HEK293 (cell line): ENCODE measurements around the gene RINT1.

Source experiments
- CTCF ChIA-PET: fragments of 350-600 bp; formaldehyde crosslinking; extraction: SDS; loops from one replicate; lab custom pipeline; 2021; ENCODE audit warnings: antibody characterized with exemption; lab: Yijun Ruan, JAX
- POLR2A ChIA-PET: fragments of 300-600 bp; formaldehyde crosslinking; extraction: SDS; loops from one replicate; lab custom pipeline; 2020; ENCODE audit warnings: antibody characterized with exemption, inconsistent platforms; lab: Yijun Ruan, JAX
- H3K27ac ChIP-seq: fragments of 200-500 bp; sonication (Bioruptor generic); 2 replicates; pipeline ENCODE4 v1.5.1; 2014; ENCODE audit warnings: low read depth, low read length, control low read depth, inconsistent platforms; ENCODE audit errors: extremely low read depth
- H3K36me3 ChIP-seq, 2 experiments: fragments of 200-500 bp in 1 of 2; sonication (Bioruptor generic) in 1 of 2; 1 replicate in 1 of 2; 2 replicates in 1 of 2; pipeline ENCODE4 v1.5.1; 2014 to 2017; ENCODE audit warnings: inconsistent platforms in 2 of 2, low read length in 2 of 2; ENCODE audit not compliant: control insufficient read depth in 2 of 2, insufficient read depth in 1 of 2
- H3K4me1 ChIP-seq: fragments of 200-500 bp; sonication (Bioruptor generic); 2 replicates; pipeline ENCODE4 v1.5.1; 2014; ENCODE audit warnings: mild to moderate bottlenecking, low read length, inconsistent platforms; ENCODE audit not compliant: control insufficient read depth, insufficient read depth
- H3K4me3 ChIP-seq: 2 replicates; pipeline ENCODE4 v1.5.1; 2011; ENCODE audit warnings: low read depth, mild to moderate bottlenecking, control low read depth, low read length, moderate library complexity
- H3K9me3 ChIP-seq: fragments of 200-500 bp; sonication (Bioruptor generic); 2 replicates; pipeline ENCODE4 v1.5.1; 2014; ENCODE audit warnings: low read depth, low read length, inconsistent platforms; ENCODE audit not compliant: control insufficient read depth, insufficient read depth
- BCL11B ChIP-seq: fragments of 450-650 bp; formaldehyde crosslinking; IDR thresholded peaks from 2 replicates; pipeline ENCODE4 v1.5.1; 2016; ENCODE audit warnings: low read depth, missing biosample characterization, missing genetic modification characterization
- SCRT2 ChIP-seq: fragments of 450-650 bp; formaldehyde crosslinking; IDR thresholded peaks from 2 replicates; pipeline ENCODE4 v1.5.1; 2016; ENCODE audit warnings: missing biosample characterization, missing genetic modification characterization
- SETDB1 ChIP-seq: IDR thresholded peaks from one replicate; pipeline ENCODE4 v1.6.1; 2017; ENCODE audit warnings: mild to moderate bottlenecking, low read length, moderate library complexity, mixed read lengths; ENCODE audit not compliant: insufficient read length
- ZEB2 ChIP-seq: fragments of 450-650 bp; formaldehyde crosslinking; IDR thresholded peaks from 2 replicates; pipeline ENCODE4 v1.5.1; 2016; ENCODE audit warnings: missing biosample characterization, missing genetic modification characterization
- ZNF146 ChIP-seq: fragments of 450-650 bp; formaldehyde crosslinking; IDR thresholded peaks from 2 replicates; pipeline ENCODE4 v1.5.1; 2016; ENCODE audit warnings: missing biosample characterization, missing genetic modification characterization
- ZNF157 ChIP-seq: fragments of 450-650 bp; formaldehyde crosslinking; IDR thresholded peaks from 2 replicates; pipeline ENCODE4 v1.5.1; 2016; ENCODE audit warnings: missing biosample characterization, missing genetic modification characterization
- ZNF211 ChIP-seq: fragments of 450-650 bp; formaldehyde crosslinking; IDR thresholded peaks from 2 replicates; pipeline ENCODE4 v1.5.1; 2016; ENCODE audit warnings: low read depth, missing biosample characterization, missing genetic modification characterization
- ZNF214 ChIP-seq: fragments of 450-650 bp; formaldehyde crosslinking; IDR thresholded peaks from 2 replicates; pipeline ENCODE4 v1.5.1; 2017; ENCODE audit warnings: missing biosample characterization, mild to moderate bottlenecking, missing genetic modification characterization, borderline replicate concordance
- ZNF239 ChIP-seq: fragments of 450-650 bp; formaldehyde crosslinking; IDR thresholded peaks from 2 replicates; pipeline ENCODE4 v1.5.1; 2016; ENCODE audit warnings: missing biosample characterization, missing genetic modification characterization
- ZNF292 ChIP-seq: fragments of 450-650 bp; formaldehyde crosslinking; IDR thresholded peaks from 2 replicates; pipeline ENCODE4 v1.5.1; 2016; ENCODE audit warnings: low read depth, missing biosample characterization, missing genetic modification characterization, borderline replicate concordance
- ZNF350 ChIP-seq: fragments of 450-650 bp; formaldehyde crosslinking; IDR thresholded peaks from 2 replicates; pipeline ENCODE4 v1.5.0; 2017; ENCODE audit warnings: missing biosample characterization, mild to moderate bottlenecking, missing genetic modification characterization
- ZNF426 ChIP-seq: fragments of 450-650 bp; formaldehyde crosslinking; IDR thresholded peaks from 2 replicates; pipeline ENCODE4 v1.5.1; 2017; ENCODE audit warnings: missing biosample characterization, missing genetic modification characterization, mild to moderate bottlenecking, inconsistent platforms, moderate library complexity
- ZNF664 ChIP-seq: fragments of 450-650 bp; formaldehyde crosslinking; IDR thresholded peaks from 2 replicates; pipeline ENCODE4 v1.5.1; 2016; ENCODE audit warnings: missing biosample characterization, missing genetic modification characterization
- ZXDB ChIP-seq: fragments of 450-650 bp; formaldehyde crosslinking; IDR thresholded peaks from 2 replicates; pipeline ENCODE4 v1.5.1; 2016; ENCODE audit warnings: missing biosample characterization, missing genetic modification characterization
- TF ChIP-seq, protein P1 (sequence below): fragments of 450-650 bp; formaldehyde crosslinking; IDR thresholded peaks from 2 replicates; pipeline ENCODE4 v1.5.1; 2016; ENCODE audit warnings: missing biosample characterization, missing genetic modification characterization, borderline replicate concordance
- TF ChIP-seq, protein P2 (sequence below): fragments of 450-650 bp; formaldehyde crosslinking; IDR thresholded peaks from 2 replicates; pipeline ENCODE4 v1.5.1; 2016; ENCODE audit warnings: missing biosample characterization, missing genetic modification characterization
- TF ChIP-seq, protein P3 (sequence below): fragments of 450-650 bp; formaldehyde crosslinking; IDR thresholded peaks from 2 replicates; pipeline ENCODE4 v1.5.1; 2016; ENCODE audit warnings: missing biosample characterization, missing genetic modification characterization, borderline replicate concordance

RINT1 gene

DNA sequence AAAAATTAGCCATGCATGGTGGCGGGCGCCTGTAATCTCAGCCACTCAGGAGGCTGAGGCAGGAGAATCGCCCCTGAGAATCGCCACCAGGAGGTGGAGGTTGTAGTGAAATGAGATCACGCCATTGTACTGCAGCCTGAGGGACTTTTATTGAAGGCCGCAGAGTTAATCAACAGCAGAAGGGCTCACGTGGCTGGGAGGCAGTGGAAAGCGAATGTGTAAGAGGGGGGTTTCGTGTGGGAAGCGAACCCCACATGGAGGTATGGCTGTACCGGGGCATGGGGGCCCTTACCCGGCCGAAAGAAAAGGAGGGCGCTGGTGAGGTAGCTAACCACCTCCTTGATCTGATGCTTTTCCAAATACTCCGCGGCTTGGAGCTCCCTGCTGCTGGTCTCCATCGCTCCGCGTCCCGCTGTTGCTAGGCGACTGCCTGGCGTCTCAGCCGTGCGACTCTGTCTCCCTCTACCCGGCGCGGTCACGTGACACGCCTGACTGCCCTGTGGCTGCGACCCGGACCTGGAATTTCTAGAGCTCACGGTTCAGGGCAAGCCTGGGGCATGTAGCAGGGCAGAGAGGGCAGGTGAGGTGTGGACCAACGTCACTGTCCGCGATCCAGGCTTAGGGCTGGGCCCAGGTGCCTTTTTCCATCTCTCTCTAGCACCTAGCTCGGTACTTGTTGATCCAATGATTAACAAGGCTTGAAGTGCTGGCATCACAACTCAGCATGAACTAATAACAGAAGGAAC lies 49.2 kb downstream of the RINT1 start, which contains the start of gene EFCAB10 (continued):
- TF ChIP-seq, protein P1, sequence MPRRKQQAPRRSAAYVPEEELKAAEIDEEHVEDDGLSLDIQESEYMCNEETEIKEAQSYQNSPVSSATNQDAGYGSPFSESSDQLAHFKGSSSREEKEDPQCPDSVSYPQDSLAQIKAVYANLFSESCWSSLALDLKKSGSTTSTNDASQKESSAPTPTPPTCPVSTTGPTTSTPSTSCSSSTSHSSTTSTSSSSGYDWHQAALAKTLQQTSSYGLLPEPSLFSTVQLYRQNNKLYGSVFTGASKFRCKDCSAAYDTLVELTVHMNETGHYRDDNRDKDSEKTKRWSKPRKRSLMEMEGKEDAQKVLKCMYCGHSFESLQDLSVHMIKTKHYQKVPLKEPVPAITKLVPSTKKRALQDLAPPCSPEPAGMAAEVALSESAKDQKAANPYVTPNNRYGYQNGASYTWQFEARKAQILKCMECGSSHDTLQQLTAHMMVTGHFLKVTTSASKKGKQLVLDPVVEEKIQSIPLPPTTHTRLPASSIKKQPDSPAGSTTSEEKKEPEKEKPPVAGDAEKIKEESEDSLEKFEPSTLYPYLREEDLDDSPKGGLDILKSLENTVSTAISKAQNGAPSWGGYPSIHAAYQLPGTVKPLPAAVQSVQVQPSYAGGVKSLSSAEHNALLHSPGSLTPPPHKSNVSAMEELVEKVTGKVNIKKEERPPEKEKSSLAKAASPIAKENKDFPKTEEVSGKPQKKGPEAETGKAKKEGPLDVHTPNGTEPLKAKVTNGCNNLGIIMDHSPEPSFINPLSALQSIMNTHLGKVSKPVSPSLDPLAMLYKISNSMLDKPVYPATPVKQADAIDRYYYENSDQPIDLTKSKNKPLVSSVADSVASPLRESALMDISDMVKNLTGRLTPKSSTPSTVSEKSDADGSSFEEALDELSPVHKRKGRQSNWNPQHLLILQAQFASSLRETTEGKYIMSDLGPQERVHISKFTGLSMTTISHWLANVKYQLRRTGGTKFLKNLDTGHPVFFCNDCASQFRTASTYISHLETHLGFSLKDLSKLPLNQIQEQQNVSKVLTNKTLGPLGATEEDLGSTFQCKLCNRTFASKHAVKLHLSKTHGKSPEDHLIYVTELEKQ (tag by site-specific recombination): no peak
- TF ChIP-seq ZNF146 (tag by site-specific recombination): no peak
- TF ChIP-seq SCRT2 (tag by site-specific recombination): peak; percentile 99
- TF ChIP-seq ZNF664 (tag by site-specific recombination): no peak
- TF ChIP-seq ZNF350: no peak

DNA sequence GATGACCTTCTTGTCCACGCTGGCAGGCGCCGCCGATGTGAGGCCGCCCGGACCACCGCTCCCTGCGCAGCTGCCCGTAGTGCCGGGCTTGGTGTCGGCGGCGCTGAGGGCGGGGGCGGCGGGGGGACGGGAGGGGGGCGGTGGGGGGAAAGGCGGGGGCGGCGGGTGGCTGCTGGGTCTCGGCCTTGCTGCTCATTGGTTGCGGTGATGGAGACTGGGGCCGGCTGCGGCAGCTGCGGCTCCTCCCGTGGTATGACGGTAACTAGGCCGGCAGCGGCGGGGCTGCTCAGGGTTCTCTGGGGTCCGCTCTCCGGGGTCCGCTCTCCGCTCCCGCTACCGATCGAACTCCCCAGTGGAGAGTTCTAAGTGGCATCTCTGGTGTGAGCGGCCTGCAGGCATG lies 51.1 kb downstream of the RINT1 start:
- POLR2A ChIA-PET: no interaction called here
- Histone ChIP-seq H3K36me3 (no peaks in the 10 kb centered on the region), H3K4me3 (no peak overlapping the region), H3K27ac (no peak overlapping the region), H3K9me3 (no peaks in the 10 kb centered on the region), H3K4me1 (no peaks in the 10 kb centered on the region)
- TF ChIP-seq ZNF292 (no peak), ZEB2 (tag by site-specific recombination) (no peak)
- CTCF ChIA-PET: no interaction called here

DNA sequence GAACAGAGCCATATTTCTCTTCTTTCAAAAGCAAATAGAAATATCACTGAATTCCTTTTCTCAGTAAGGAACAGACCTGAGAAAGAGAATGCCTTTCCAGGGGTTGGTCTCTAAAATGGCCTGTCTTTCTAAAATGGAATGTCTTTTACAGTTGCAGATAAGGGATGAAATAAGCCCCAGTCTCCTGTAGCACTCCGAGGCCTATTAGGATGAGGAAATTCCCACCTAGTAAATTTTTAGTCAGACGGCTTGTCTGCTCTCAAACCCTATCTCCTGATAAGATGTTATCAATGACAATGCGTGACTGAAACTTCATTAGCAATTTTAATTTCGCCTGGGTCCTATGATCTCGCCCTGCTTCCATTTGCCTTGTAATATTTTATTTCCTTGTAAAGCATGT lies 52.2 kb downstream of the RINT1 start:
- Histone ChIP-seq H3K36me3 (no peaks in the 10 kb centered on the region), H3K27ac (no peak overlapping the region), H3K4me1 (no peaks in the 10 kb centered on the region), H3K4me3 (no peak overlapping the region), H3K9me3 (no peaks in the 10 kb centered on the region)
- POLR2A ChIA-PET: no interaction called here
- TF ChIP-seq ZNF239: no peak
- TF ChIP-seq SETDB1: peak; percentile 60
- no peak for TF ChIP-seq ZNF211 (tag by site-specific recombination)
- CTCF ChIA-PET: no interaction called here

DNA sequence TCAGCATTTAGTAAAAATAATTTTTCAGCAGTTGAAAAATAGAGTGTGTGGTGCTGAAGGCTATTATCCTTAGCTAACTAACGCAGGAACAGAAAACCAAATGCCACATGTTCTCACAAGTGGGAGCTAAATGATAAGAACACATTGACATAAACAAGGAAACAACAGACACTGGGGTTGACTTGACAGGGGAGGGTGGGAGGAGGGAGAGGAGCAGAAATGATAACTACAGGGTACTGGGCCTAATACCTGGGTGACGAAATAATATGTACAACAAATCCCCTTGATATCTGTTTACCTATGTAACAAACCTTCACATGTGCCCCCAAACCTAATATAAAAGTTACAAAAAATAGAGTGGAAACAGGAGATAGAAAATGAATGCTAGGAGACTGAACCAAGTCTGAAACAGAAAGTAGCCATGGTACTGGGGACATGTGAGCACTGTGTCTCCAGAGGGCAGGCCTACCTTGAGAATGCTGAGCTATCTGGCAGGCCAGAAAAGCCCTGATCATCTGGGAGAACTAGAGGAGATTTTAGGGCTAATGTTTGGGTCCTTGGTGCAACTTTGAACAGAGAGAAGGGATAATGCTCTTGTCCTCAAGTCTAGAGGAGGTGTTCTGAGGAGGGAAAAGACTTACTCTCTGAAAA lies 54.0 kb downstream of the RINT1 start:
- H3K4me1 ChIP-seq: no peaks in the 10 kb centered on the region
- H3K36me3 ChIP-seq: no peaks in the 10 kb centered on the region
- H3K4me3 ChIP-seq: no peak overlapping the region
- H3K27ac ChIP-seq: no peak overlapping the region
- ChIA-PET POLR2A (no interaction called here), CTCF (interaction anchor here (1.2 kb wide), 1 partner anchor 604 kb away, joined by 3 read pairs; no protein-coding TSS in a partner anchor)
- H3K9me3 ChIP-seq: no peaks in the 10 kb centered on the region
- TF ChIP-seq ZNF214 (tag by site-specific recombination): no peak
- no peak for TF ChIP-seq ZXDB
- TF ChIP-seq BCL11B: no peak
- no peak for TF ChIP-seq ZNF146 (tag by site-specific recombination)
- no peak for TF ChIP-seq ZNF157 (tag by site-specific recombination)
- no peak for TF ChIP-seq ZNF426 (tag by site-specific recombination)
- TF ChIP-seq, protein P2, sequence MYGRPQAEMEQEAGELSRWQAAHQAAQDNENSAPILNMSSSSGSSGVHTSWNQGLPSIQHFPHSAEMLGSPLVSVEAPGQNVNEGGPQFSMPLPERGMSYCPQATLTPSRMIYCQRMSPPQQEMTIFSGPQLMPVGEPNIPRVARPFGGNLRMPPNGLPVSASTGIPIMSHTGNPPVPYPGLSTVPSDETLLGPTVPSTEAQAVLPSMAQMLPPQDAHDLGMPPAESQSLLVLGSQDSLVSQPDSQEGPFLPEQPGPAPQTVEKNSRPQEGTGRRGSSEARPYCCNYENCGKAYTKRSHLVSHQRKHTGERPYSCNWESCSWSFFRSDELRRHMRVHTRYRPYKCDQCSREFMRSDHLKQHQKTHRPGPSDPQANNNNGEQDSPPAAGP (tag by site-specific recombination): no peak
- TF ChIP-seq, protein P3, sequence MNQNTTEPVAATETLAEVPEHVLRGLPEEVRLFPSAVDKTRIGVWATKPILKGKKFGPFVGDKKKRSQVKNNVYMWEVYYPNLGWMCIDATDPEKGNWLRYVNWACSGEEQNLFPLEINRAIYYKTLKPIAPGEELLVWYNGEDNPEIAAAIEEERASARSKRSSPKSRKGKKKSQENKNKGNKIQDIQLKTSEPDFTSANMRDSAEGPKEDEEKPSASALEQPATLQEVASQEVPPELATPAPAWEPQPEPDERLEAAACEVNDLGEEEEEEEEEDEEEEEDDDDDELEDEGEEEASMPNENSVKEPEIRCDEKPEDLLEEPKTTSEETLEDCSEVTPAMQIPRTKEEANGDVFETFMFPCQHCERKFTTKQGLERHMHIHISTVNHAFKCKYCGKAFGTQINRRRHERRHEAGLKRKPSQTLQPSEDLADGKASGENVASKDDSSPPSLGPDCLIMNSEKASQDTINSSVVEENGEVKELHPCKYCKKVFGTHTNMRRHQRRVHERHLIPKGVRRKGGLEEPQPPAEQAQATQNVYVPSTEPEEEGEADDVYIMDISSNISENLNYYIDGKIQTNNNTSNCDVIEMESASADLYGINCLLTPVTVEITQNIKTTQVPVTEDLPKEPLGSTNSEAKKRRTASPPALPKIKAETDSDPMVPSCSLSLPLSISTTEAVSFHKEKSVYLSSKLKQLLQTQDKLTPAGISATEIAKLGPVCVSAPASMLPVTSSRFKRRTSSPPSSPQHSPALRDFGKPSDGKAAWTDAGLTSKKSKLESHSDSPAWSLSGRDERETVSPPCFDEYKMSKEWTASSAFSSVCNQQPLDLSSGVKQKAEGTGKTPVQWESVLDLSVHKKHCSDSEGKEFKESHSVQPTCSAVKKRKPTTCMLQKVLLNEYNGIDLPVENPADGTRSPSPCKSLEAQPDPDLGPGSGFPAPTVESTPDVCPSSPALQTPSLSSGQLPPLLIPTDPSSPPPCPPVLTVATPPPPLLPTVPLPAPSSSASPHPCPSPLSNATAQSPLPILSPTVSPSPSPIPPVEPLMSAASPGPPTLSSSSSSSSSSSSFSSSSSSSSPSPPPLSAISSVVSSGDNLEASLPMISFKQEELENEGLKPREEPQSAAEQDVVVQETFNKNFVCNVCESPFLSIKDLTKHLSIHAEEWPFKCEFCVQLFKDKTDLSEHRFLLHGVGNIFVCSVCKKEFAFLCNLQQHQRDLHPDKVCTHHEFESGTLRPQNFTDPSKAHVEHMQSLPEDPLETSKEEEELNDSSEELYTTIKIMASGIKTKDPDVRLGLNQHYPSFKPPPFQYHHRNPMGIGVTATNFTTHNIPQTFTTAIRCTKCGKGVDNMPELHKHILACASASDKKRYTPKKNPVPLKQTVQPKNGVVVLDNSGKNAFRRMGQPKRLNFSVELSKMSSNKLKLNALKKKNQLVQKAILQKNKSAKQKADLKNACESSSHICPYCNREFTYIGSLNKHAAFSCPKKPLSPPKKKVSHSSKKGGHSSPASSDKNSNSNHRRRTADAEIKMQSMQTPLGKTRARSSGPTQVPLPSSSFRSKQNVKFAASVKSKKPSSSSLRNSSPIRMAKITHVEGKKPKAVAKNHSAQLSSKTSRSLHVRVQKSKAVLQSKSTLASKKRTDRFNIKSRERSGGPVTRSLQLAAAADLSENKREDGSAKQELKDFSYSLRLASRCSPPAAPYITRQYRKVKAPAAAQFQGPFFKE (tag by site-specific recombination): no peak
